Measurements from ENCODE around the gene UGT1A6. TPM values are rescaled to one million over a fixed set of nuclear protein-coding genes. Genes with fewer than 3 reads are reported as not detected.
"Not testable (repeated sequence)": the region's sequence is repeated elsewhere in the genome, so short reads cannot be mapped to it uniquely, and the experiment has no call there.

UGT1A6 gene
- total and polyA plus RNA-seq, 3 experiments from 2014 or later: not detected

GRCh38 chr2:233745073-233745755, 52.5 kb downstream of the UGT1A6 start:
- Mint-ChIP-seq H3K27ac (no peak overlapping the region), H3K4me3 (no peak overlapping the region), H3K9me3 (peaks cover 0 to 5% (median 4%) of the 10 kb centered on the region in 5 donors), H3K36me3 (no peaks in the 10 kb centered on the region), H3K27me3 (peaks cover 18 to 55% of the 10 kb centered on the region in 2 donors), H3K4me1 (no peaks in the 10 kb centered on the region)
- CTCF ChIA-PET: no interaction called here
- Histone ChIP-seq H3K36me3 (ENCODE audit: insufficient read depth, low read length) (no peaks in the 10 kb centered on the region), H3K27ac (ENCODE audit: low read depth, low read length) (no peak overlapping the region), H3K4me3 (ENCODE audit: low read length) (no peak overlapping the region), H3K9me3 (ENCODE audit: low read length) (no peaks in the 10 kb centered on the region), H3K27me3 (ENCODE audit: insufficient read depth, low read length, poor library complexity, severe bottlenecking) (no peaks in the 10 kb centered on the region), H3K4me1 (ENCODE audit: insufficient read depth, low read length) (no peaks in the 10 kb centered on the region)
- POLR2A ChIA-PET: no interaction called here
- no peak for DNase-seq

- H3K36me3 ChIP-seq (ENCODE audit: insufficient read depth, low read length); POLR2A ChIA-PET; H3K4me1 Mint-ChIP-seq; H3K27ac ChIP-seq (ENCODE audit: low read depth, low read length); H3K36me3 Mint-ChIP-seq; H3K9me3 ChIP-seq (ENCODE audit: low read length); CTCF ChIA-PET; H3K9me3 Mint-ChIP-seq; H3K27me3 ChIP-seq (ENCODE audit: insufficient read depth, low read length, poor library complexity, severe bottlenecking); DNase-seq; H3K4me1 ChIP-seq (ENCODE audit: insufficient read depth, low read length); H3K4me3 ChIP-seq (ENCODE audit: low read length); H3K4me3 Mint-ChIP-seq; H3K27ac Mint-ChIP-seq: not testable (repeated sequence)
- peaks cover 18 to 55% of the 10 kb centered on the region in 2 donors for H3K27me3 Mint-ChIP-seq
These were observed 53.1 kb downstream of the UGT1A6 start for GRCh38 chr2:233745838-233746237.

DNA sequence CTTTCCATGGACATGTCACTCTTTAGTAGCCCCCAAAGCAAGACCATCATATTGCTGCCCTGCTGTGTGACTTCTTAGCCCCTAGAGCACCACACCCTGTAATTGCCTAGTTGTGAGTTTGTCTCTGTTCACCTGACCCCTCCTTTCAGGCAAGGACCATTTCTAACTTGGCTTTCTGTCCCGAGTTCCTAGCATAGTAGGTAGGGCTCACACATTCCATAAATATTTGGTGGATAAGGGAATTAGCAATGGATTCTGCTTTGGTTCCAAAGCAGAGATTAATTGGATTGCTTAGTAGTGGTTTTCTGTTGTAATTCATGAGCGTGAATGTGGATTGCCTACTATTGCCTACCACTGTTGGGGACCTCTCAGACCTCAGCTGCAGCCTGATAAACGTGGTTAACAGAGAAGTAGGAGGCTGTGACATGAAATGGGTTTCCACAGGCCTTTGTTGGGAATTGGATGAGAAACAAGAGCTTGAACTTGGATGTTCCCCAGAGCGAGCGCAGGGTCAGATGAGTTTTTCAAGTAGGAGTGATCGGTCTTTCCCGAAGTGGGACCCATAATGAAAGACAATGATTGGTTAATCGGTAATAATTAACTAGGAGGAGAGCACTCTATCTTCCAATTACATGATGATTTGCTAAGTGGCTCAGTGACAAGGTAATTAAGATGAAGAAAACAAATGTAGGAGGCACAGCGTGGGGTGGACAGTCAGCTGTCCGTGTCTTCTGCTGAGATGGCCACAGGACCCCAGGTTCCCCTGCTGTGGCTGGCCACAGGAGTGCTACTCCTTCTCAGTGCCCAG, 54.0 kb downstream of the UGT1A6 start:
- Histone ChIP-seq H3K27ac (ENCODE audit: low read depth, low read length) (no peak overlapping the region), H3K27me3 (ENCODE audit: insufficient read depth, low read length, poor library complexity, severe bottlenecking) (no peaks in the 10 kb centered on the region), H3K4me1 (ENCODE audit: insufficient read depth, low read length) (no peaks in the 10 kb centered on the region), H3K4me3 (ENCODE audit: low read length) (no peak overlapping the region), H3K9me3 (ENCODE audit: low read length) (no peaks in the 10 kb centered on the region), H3K36me3 (ENCODE audit: insufficient read depth, low read length) (no peaks in the 10 kb centered on the region)
- Mint-ChIP-seq H3K36me3 (peaks cover 0 to 8% (median 0%) of the 10 kb centered on the region in 3 donors), H3K9me3 (peaks cover 7 to 16% (median 12%) of the 10 kb centered on the region in 5 donors), H3K27me3 (peaks cover 11 to 59% of the 10 kb centered on the region in 2 donors), H3K27ac (no peak overlapping the region), H3K4me3 (no peak overlapping the region), H3K4me1 (no peaks in the 10 kb centered on the region)
- CTCF ChIA-PET: no interaction called here
- no peak for DNase-seq
- POLR2A ChIA-PET: no interaction called here

GRCh38 chr2:233747283-233747544, 54.5 kb downstream of the UGT1A6 start:
- no peak overlapping the region for H3K27ac Mint-ChIP-seq
- no peaks in the 10 kb centered on the region for H3K4me1 ChIP-seq (ENCODE audit: insufficient read depth, low read length)
- no peaks in the 10 kb centered on the region for H3K27me3 ChIP-seq (ENCODE audit: insufficient read depth, low read length, poor library complexity, severe bottlenecking)
- CTCF ChIA-PET: no interaction called here
- POLR2A ChIA-PET: no interaction called here
- H3K4me3 ChIP-seq (ENCODE audit: low read length): no peak overlapping the region
- peaks cover 11 to 59% of the 10 kb centered on the region in 2 donors for H3K27me3 Mint-ChIP-seq
- H3K9me3 ChIP-seq (ENCODE audit: low read length): no peaks in the 10 kb centered on the region
- no peak overlapping the region for H3K27ac ChIP-seq (ENCODE audit: low read depth, low read length)
- H3K4me1 Mint-ChIP-seq: no peaks in the 10 kb centered on the region
- no peak overlapping the region for H3K4me3 Mint-ChIP-seq
- peaks cover 0 to 11% (median 0%) of the 10 kb centered on the region in 3 donors for H3K36me3 Mint-ChIP-seq
- no peak for DNase-seq
- H3K36me3 ChIP-seq (ENCODE audit: insufficient read depth, low read length): no peaks in the 10 kb centered on the region
- H3K9me3 Mint-ChIP-seq: peaks cover 7 to 19% (median 12%) of the 10 kb centered on the region in 5 donors

DNA sequence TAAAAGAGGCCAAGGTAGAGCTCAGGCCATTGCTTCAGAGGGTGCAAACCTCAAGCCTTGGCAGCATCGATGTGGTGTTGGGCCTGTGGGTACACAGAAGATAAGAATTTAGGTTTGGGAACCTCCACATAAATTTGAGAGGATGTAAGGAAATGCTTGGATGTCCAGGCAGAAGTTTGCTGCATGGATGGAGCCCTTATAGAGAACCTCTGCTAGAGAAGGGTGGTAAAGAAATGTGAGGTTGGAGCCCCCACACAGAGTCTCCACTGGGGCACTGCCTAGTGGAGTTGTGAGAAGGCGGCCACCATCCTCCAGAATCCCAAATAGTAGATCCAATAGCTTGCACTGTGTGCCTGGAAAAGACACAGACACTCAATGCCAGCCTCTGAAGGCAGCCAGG, 58.0 kb downstream of the UGT1A6 start:
- H3K27ac Mint-ChIP-seq; H3K4me1 Mint-ChIP-seq; H3K9me3 ChIP-seq (ENCODE audit: low read length); H3K27ac ChIP-seq (ENCODE audit: low read depth, low read length); DNase-seq; H3K4me1 ChIP-seq (ENCODE audit: insufficient read depth, low read length); H3K36me3 ChIP-seq (ENCODE audit: insufficient read depth, low read length); H3K4me3 Mint-ChIP-seq; H3K4me3 ChIP-seq (ENCODE audit: low read length); CTCF ChIA-PET; H3K27me3 ChIP-seq (ENCODE audit: insufficient read depth, low read length, poor library complexity, severe bottlenecking); POLR2A ChIA-PET: not testable (repeated sequence)
- Mint-ChIP-seq H3K9me3 (peaks cover 7 to 19% (median 12%) of the 10 kb centered on the region in 5 donors), H3K27me3 (peaks cover 12 to 64% of the 10 kb centered on the region in 2 donors), H3K36me3 (peaks cover 0 to 11% (median 0%) of the 10 kb centered on the region in 3 donors)

DNA sequence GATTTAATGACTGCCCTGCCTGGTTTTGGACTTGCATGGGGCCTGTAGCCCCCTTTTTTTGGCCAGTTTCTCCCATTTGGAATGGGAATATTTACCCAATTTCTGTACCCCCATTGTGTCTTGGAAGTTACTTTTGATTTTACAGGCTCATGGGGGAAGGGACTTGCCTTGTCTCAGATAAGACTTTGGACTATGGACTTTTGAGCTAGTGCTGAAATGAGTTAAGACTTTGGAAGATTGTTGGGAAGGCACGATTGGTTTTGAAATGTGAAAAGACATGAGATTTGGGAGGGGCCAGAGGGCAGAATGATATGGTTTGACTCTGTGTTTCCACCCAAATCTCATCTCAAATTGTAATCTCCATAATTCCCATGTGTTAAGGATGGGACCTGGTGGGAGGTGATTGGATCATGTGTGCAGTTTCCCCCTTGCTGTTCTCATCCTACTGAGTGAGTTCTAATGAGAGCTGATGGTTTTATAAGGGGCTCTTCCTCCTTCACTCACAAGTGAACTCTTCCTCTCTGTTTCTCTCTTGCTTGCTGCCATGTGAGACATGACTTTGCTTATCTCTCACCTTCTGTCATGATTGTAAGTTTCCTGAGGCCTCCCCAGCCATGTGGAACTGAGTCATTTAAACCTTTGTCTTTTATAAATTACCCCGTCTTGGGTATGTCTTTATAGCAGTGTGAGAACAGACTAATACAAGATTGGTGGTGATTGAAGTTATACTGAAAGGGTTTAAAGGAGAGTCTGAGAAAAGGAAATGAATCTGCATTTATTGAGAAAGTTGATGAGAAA, 58.7 kb downstream of the UGT1A6 start:
- Mint-ChIP-seq H3K27me3 (peaks cover 12 to 59% of the 10 kb centered on the region in 2 donors), H3K4me3 (peak overlapping the region in 1 of 7 donors; percentile 68), H3K9me3 (peaks cover 7 to 19% (median 12%) of the 10 kb centered on the region in 5 donors), H3K36me3 (peaks cover 0 to 11% (median 0%) of the 10 kb centered on the region in 3 donors)
- CTCF ChIA-PET; H3K4me1 ChIP-seq (ENCODE audit: insufficient read depth, low read length); POLR2A ChIA-PET; H3K27me3 ChIP-seq (ENCODE audit: insufficient read depth, low read length, poor library complexity, severe bottlenecking); H3K4me3 ChIP-seq (ENCODE audit: low read length); H3K27ac ChIP-seq (ENCODE audit: low read depth, low read length); H3K36me3 ChIP-seq (ENCODE audit: insufficient read depth, low read length); H3K9me3 ChIP-seq (ENCODE audit: low read length); DNase-seq; H3K4me1 Mint-ChIP-seq; H3K27ac Mint-ChIP-seq: not testable (repeated sequence)

DNA sequence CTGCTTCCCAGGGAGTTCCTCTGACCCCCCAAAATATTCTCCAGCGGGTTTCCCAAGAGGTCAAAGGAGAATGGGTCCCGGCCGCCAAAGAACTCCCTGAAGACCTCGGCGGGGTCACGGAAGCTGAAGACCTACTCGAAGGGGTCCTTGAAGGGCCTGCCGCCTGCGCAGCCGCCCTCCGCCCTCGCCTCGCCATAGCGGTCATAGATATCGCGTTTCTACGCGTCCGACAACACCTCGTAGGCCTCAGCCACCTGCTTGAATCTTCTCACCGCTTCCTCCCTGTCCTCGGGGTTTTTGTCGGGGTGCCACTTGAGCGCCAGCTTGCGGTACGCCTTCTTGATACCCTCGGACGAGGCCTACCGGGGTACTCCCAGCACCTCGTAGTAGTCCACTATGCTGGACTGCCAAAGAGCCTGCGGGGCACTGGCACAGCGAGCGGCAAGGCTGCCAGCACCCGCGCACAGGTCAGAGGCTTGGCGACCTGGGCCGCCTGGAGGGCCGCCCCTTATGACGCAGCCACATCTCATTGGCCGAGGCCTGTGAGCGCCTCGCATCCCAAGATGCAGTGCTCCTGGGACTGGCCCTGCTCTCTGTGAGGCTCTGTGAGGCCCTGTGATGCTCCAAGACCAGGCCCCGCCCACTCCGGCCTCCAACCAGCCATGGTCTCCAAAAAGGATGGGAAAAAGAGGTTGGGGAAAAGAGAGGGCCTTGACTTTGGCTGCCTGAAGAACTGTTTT, 62.4 kb downstream of the UGT1A6 start:
- H3K4me1 Mint-ChIP-seq: no peaks in the 10 kb centered on the region
- Histone ChIP-seq H3K27me3 (ENCODE audit: insufficient read depth, low read length, poor library complexity, severe bottlenecking) (no peaks in the 10 kb centered on the region), H3K36me3 (ENCODE audit: insufficient read depth, low read length) (no peaks in the 10 kb centered on the region), H3K27ac (ENCODE audit: low read depth, low read length) (no peak overlapping the region), H3K9me3 (ENCODE audit: low read length) (no peaks in the 10 kb centered on the region), H3K4me1 (ENCODE audit: insufficient read depth, low read length) (no peaks in the 10 kb centered on the region), H3K4me3 (ENCODE audit: low read length) (no peak overlapping the region)
- CTCF ChIA-PET: no interaction called here
- peaks cover 6 to 39% of the 10 kb centered on the region in 2 donors for H3K27me3 Mint-ChIP-seq
- H3K36me3 Mint-ChIP-seq: peaks cover 0 to 11% (median 0%) of the 10 kb centered on the region in 3 donors
- POLR2A ChIA-PET: no interaction called here
- no peak overlapping the region for H3K4me3 Mint-ChIP-seq
- H3K27ac Mint-ChIP-seq: no peak overlapping the region
- H3K9me3 Mint-ChIP-seq: peaks cover 6 to 15% (median 12%) of the 10 kb centered on the region in 5 donors
- DNase-seq: no peak
